Esophagus muscularis mucosa (tissue), 3 donors: Measurements from ENCODE around the gene ANO10.
"Not testable (repeated sequence)": the region's sequence is repeated elsewhere in the genome, so short reads cannot be mapped to it uniquely, and the experiment has no call there.

Experiments used
- POLR2A ChIP-seq: fragments of 450-650 bp; IDR thresholded peaks from one replicate; pipeline ENCODE4 v1.6.1; 2017; ENCODE audit warnings: antibody characterized with exemption, moderate library complexity, mild to moderate bottlenecking, low read depth
- TF ChIP-seq, protein P1 (sequence below), 3 experiments: fragments of 200-600 bp in 2 of 3; fragments of 450-650 bp in 1 of 3; sonication (generic) in 2 of 3; IDR thresholded peaks; one replicate each; pipeline ENCODE4 v1.5.1; 2017 to 2019; ENCODE audit warnings: antibody characterized with exemption in 3 of 3, mild to moderate bottlenecking in 2 of 3, moderate library complexity in 1 of 3

DNA sequence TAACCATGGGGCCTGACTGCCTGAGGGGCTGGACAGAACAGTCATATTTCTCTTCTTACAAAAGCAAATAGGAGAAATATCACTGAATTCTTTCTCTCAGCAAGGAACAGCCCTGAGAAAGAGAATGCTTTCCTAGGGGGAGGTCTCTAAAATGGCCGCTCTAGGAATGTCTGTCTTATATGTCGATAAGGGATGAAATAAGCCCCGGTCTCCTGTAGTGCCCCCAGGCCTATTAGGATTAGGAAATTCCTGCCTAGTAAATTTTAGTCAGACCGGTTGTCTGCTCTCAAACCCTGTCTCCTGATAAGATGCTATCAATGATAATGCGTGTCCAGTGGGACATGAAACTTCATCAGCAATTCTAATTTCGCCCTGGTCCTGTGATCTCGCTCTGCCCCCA is 103.3 kb downstream of the ANO10 start:
- TF ChIP-seq POLR2A: not testable (repeated sequence)
- TF ChIP-seq, protein P1, sequence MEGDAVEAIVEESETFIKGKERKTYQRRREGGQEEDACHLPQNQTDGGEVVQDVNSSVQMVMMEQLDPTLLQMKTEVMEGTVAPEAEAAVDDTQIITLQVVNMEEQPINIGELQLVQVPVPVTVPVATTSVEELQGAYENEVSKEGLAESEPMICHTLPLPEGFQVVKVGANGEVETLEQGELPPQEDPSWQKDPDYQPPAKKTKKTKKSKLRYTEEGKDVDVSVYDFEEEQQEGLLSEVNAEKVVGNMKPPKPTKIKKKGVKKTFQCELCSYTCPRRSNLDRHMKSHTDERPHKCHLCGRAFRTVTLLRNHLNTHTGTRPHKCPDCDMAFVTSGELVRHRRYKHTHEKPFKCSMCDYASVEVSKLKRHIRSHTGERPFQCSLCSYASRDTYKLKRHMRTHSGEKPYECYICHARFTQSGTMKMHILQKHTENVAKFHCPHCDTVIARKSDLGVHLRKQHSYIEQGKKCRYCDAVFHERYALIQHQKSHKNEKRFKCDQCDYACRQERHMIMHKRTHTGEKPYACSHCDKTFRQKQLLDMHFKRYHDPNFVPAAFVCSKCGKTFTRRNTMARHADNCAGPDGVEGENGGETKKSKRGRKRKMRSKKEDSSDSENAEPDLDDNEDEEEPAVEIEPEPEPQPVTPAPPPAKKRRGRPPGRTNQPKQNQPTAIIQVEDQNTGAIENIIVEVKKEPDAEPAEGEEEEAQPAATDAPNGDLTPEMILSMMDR (IDR thresholded peaks at IDR 0.05): not testable (repeated sequence)
